Endothelial cell of coronary artery (primary cell): ENCODE data around the gene CADPS. TPM values are rescaled to one million over a fixed set of nuclear protein-coding genes. Genes with fewer than 3 reads are reported as not detected.

Experiments
- total RNA-seq: library from RNA; depleted of rRNA; stranded (reverse); fragments of >200 nt; gene quantifications from 2 replicates; pipeline ENCODE4 v1.2.3, GENCODE V29; 2014

CADPS gene
- total RNA-seq: not detected in 2 replicates

GRCh38 chr3:62874711-62875557 is at the start of gene CADPS:
Gene CADPS, minus strand, starts transcription at chr3:62875416. Its CDS starts 387 bp downstream, at chr3:62875029.

GRCh38 chr3:62373215-62373614 is 502.0 kb downstream of the CADPS start, which contains the start of gene FEZF2:
Gene FEZF2, minus strand, starts transcription at chr3:62373550. Its CDS starts 682 bp downstream, at chr3:62372868.

